GM19035 (cell line): Measurements from ENCODE around the gene IL4R.
"Not testable (repeated sequence)": the region's sequence is repeated elsewhere in the genome, so short reads cannot be mapped to it uniquely, and the experiment has no call there.

Experiments
- ATAC-seq: cut with Tn5 transposase; IDR thresholded peaks from one replicate; pipeline ENCODE4 v1.9.1; 2021; ENCODE audit not compliant: unreplicated experiment

IL4R gene

DNA sequence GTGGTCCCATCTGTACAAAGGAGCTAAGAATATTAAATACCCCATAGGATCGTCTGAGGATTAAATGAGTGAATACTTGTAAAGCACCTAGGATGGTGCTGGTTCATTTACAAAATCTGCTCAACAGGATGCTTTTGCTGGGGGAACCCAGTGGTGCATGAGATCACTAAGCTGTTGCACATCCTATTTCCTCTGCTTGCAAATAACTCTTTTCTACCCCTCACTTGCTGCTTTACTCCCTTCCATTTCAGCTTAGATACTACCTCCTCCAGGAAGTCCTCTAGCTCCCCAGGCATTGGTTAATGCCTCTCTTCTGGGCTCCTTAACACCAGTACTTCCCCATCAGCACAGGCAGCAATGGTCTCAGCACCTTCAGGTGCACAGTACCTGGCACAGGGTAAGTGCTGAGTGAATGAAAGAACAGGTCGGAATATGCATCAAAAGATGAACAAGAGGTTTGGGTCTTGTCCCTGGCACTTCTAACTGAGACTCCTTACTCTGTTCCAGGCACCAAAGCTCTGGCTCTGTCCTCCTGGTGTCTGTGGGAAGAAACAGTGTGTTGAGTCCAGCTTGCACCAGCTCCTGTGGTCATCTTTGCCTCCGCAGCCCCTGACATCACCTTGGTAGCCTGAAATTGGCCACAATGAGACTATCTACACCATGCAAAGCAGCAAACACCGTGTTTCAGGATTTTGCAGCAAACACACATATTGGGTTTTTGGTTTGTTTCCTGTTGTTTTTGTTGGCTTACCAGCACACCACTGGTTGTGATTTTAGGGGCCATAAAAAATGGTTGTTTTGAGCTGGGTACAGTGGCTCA is 64.1 kb downstream of the IL4R start:
- ATAC-seq, result no peak

DNA sequence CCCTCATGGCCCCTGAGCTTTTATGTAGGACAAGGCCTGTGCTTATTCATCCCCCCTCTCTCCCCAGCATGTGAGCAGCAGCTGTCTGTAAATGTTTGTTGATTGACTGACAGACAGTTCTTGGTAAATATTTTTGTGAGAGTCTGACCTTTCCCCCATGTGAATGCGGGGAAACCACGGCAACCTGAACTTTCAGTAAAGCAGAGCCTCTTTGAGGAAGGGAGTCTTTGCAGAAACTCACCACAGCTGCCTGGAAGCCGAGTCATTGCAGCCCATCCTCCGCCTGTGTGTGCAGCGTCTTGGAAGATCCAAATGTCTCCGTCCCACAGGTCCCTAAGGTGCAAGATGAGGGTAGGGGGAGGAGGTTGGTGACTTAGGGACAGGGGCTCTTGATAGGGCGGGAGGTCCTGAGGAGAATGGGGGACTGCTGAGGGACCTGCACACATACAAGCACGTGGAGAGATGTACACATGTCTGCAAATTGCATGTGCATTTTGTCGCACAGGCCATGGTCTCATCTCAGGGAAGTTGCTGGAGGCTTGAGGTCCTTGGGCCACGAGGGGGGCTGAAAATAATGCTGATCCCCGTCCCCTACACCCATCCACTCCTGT is 65.2 kb downstream of the IL4R start:
- no peak for ATAC-seq

DNA sequence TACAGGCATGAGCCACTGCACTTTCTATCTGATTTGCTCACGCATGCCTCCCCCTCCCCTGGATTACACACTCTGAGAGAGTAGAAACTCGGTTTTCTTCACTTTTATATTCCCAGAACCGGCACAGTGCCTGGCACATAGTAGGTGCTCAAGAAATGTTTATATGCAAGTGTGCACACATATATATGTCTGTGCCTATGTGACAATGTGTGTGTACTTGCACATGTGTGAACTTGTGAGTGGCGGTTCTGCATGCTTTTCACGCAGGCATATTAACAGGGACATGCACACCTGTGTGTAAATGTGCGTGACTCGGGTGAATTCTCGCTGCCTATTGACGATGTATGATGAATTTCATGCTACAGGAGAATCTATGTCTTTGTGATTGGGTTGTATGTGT is 66.1 kb downstream of the IL4R start:
- ATAC-seq, result no peak

DNA sequence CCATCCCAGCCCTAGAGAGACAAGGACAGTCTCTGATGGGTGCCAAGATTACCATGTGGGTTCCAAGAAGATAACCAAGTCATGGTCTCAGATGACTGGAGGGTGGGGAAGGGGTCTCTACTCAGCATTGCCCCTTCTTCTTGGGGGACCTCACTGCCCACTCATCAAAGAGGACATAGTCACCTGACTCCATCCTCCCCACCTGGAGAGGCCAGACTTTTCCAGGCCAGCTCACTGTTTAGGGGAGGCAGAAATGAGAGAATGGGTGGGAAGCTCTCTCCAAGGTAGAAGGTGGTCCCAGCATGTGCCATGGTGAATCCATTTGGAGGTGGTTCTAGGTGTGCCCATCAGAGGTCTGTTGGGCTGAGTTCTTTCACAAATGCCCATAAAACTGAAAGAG is 67.5 kb downstream of the IL4R start:
- ATAC-seq, result no peak

DNA sequence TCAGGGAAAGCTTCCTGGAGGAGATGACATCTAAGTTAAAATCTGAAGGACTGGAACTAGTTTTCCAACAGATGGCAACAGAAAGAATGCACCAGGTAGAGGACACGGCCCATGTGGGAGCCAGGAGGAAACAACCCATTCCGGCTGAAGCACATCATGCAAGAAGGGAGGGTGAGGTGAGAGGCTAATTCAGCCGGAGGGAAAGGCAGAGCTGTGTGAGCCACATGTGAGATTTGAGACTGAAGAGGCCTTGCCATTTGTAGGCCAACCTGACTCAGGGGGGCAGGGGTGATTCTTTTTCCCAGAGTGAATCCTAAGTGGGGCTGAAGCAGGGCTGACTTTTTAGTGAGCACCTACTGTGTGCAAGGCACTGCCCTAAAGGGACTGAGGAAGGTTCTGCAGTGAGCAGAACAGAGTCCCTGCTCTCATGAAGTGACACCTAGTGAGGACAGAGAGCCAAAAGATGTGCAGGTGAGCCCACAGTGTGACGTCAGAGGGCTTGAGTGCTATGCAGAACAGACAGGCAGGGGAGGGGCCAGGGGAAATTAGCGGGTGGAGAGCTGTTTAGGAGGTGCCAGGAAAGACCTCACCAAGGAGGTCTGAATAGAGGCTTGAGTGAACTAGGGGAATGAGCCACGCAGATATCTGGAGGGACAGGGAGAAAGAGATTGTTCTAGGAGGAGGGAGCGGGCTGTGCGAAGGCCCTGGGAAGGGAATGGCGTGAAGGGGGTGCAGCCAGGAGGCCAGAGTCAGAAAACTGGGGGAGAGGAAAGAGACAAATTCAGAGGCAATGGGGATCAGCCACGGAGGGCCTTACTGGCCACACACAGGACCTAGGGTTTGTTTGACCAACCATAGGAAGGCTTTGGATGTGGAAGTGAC is 68.4 kb downstream of the IL4R start:
- no peak for ATAC-seq

DNA sequence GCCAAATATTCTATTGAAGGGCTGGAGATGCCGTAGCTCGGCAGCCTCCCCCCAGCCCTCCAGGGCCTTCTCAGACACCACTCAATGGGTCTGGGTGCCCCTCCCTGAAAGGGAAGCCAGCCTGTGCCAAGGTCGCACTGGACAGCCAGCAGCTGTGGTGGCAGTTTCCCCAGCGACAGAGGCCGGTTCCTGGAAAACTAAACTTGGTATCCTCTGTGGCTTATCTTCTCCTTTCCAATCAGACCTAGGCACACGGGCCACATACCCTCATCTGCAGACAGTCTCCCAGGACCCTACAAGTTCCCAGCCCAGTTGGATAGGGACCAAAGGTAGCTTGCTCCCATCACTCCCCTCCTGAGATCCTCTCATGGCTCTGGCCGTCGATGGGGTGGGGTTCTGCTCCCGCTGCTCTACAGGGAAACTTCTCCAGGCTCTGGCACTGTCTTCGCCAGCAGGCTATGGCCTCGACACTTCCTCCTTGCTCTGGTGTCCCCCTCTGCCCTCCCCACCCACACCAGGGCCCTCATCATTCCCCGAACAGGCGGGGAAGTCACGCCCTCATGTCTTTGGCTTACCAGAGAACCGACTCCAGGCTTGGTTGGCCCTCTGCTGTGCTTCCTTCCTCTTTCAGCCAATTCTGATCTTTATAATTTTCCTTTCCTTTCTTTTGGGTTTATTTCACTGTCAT is 69.9 kb downstream of the IL4R start:
- no peak for ATAC-seq

DNA sequence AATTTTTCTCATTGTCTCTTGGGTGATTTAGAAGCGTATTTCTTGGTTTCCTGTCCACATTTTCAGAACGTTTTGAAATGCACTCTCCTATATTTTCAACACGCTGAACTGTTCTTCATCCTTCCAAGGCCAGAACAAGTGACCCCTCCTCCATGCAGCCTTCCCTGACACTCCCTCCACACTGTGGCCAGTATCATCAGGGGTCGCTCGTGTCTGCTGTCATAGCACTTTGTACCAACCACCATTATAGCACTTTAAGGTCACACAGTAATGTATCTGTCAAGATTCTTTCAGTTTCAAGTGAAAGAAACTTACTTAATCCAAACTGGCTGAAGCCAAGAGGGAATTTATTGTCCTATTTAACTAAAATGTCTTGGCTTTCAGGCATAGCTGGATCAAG is 70.7 kb downstream of the IL4R start:
- ATAC-seq, result no peak

DNA sequence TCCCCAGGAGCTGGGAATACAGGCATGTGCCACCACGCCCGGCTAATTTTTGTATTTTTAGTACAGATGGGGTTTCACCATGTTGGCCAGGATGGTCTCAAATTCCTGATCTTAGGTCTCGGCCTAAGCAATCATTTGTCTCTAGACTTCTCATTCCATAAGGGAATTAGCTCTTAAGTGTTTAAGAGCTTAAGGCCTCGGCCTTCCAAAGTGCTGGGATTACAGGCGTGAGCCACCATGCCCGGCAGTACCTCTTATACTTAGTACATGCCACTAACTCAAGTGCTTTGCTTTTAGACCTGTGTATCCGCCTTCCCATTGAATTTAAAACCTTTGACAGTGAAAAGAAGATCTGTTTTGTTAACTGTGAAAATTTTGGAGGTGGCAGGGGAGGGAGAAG is 71.6 kb downstream of the IL4R start:
- no peak for ATAC-seq

DNA sequence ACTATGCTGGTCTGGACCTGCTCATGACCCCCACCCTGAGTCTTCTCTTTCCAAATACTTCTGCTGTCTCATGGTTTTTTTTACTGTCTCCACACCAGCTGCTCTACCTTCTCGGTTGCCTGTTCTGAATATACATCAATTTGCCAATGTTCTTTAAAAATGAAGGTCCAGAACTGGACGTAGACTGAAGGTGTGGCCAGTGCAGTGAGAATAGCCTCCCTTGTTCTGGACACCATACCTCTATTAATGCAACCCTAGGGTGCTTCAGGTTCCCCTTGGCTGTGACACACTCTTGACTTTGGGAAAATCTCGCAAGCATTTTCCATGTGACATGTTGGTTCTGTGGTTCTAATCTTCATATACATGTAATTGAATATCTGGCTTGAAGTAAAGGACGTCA is 72.9 kb downstream of the IL4R start:
- no peak for ATAC-seq

DNA sequence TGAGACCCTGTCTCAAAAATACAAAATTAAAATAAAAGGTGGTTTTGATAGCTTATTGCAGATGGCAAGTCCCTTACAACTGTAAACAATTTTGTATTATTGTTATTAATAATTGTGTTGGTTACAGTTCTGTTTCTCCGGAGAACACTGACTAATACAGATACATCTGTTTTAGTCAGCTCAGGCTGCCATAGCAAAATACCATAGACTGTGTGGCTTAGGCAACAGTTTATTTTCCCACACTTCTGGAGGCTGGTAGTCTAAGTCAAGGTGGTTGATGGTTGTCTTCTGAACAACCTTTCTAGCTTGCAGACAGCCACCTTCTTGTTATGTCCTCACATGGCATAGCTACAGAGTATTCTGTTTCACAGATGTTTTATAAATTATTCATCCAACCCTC is 74.0 kb downstream of the IL4R start:
- ATAC-seq, result peak; percentile 85

DNA sequence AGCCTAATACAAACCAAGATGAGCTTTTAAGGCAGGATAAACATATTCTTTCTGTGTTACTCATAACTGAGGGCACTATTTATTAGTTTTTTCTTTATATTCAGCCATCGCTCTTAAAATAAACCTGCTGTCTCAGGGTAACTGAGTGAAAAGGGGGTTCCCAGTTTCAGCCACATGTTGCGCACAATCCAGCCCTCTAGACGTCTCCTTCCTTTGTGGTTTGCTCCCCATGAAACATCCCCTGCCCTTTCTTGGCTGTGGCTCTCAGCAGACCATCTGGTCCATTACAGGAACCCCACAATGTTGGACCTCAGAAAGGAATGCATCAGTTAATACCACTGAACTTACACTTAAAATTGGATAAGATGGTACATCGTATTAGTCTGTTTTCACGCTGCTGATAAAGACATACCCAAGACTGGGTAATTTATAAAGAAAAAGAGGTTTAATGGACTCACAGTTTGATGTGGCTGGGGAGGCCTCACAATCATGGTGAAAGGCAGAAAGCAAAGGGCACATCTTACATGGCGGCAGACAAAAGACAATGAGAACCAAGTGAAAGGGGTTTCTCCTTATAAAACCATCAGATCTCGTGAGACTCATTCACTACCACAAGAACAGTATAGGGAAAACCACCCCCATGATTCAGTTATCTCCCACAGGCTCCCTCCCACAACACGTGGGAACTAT is 75.6 kb downstream of the IL4R start:
- ATAC-seq, result no peak

DNA sequence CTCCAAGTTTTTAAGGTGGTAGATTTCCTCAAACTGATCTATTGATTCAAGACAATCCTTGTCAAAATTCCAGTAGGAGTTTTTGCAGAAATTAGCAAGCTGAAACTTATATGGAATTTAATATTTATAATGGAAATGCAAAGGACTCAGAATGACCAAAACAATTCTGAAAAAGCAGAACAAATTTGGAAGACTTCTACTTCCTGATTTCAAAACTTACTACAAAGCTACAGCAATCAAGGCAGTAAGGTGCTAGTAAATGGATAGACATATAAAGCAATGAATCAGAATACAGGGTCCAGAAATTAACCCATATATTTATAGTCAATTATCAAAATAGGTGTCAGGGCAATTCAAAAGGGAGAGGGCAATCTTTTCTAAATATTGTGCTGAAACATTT is 76.4 kb downstream of the IL4R start:
- no peak for ATAC-seq

DNA sequence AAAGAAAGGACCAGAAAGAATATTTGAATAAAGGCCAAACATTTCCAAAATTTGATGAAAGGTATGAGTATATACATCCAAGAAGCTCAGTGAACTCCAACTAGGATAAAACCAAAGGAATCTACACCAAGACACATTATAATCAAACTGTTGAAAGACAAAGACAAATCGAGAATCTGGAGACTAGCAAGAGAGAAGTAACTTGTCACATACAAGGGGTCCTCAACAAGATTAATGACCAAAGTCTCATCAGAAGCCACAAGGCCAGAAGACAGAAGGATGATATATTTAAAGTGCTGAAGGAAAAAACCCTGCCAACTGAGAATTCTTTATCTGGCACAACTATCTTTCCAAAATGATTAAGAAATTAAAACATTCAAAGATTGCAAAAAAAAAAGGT is 78.9 kb downstream of the IL4R start:
- ATAC-seq, result no peak

DNA sequence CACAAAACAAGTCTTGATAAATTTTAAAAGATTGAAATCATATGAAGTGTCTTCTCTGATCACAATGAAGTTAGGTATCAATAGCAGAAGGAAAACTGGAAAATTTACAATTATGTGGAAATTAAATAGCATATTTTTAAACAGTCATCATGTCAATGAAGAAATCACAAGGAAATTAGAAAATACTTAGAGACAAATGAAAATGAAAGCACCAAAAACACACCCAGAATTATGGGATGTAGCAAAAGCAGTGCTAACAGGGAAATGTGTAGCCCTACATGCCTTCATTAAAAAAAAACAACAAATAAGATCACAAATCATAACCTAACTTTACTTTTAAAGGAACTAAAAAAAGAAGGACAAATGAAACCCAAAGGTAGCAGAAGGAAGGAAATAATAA is 80.7 kb downstream of the IL4R start:
- no peak for ATAC-seq

DNA sequence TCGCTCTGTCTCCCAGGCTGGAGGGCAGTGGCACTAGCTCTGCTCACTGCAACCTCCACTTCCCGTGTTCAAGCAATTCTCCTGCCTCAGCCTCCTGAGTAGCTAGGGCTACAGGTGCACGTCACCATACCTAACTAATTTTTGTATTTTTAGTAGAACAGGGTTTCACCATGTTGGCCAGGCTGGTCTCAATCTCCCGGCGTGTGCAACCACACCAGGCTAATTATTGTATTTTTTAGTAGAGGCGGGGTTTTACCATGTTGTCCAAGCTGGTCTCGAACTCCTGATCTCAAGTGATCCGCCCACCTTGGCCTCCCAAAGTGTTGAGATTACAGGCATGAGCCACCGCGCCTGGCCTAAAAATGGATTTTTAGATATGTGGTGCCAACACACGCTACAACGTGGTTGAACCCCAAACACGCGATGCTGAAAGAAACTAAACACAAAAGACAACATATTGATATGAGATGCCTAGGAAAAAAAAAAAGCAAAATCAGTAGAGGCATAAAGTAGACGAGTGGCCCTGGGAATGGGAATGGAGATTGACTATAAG is 84.6 kb downstream of the IL4R start:
- not testable (repeated sequence) for ATAC-seq

DNA sequence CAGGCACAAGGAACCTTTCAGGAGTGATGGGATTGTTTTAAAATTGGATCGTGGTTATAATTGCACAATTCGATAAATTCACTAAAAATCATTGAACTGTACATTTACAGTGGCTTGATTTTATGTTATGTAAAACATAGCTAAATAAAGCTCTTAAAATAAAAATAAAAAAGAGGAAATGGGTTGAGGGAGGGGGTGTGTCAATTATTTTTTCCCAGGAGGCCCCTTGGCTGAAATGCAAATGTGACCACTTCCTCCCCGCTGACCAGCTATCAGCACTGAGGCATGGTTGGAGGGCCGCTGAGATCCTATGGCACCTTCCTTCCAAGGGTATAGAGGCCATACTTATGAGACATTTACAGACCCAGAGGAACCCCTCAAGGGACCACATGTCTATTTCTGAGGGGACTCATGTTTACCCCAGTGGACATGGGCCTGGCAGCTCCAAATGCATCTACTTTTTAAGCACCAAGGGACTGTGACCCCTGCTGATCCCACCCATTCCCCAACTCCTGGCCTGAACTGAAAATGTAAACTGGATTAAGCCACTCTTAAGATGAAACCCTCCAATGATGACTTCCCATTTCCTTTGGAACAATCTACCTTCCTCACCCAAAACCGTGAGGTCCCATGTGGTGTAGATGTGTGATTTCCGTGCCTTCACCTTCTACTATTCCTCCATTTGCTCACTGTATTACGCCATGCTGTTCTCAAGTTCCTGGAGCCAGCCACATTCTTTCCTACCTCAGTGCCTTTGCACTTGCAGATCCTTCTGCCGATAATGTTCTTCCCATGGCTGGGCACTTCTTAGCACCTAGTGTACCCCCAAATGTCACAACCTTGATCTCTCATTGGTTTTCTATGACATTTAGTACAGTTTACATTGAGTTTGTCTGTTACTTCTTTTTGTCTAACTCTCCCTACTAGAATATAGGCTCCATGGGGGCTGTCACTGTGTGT is 85.4 kb downstream of the IL4R start:
- peak; percentile 31 for ATAC-seq

DNA sequence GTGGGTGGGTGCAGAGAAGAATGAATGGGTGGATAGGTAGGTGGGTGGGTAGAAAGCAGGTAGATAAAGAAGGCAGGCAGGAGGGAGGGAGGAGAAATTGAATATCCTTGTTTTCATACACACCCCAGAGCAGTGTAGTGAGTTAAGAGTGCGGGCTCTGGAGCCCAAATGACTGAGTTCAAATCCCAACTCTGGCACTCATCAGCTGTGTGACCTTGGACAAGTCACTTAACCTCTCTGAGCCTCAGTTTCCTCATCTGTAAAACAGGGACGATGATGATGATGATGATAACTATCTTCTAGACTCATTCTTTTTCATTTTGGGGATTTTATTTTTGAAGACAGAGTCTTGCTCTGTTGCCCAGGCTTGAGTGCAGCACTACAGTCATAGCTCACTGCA is 86.2 kb downstream of the IL4R start:
- ATAC-seq, result no peak

DNA sequence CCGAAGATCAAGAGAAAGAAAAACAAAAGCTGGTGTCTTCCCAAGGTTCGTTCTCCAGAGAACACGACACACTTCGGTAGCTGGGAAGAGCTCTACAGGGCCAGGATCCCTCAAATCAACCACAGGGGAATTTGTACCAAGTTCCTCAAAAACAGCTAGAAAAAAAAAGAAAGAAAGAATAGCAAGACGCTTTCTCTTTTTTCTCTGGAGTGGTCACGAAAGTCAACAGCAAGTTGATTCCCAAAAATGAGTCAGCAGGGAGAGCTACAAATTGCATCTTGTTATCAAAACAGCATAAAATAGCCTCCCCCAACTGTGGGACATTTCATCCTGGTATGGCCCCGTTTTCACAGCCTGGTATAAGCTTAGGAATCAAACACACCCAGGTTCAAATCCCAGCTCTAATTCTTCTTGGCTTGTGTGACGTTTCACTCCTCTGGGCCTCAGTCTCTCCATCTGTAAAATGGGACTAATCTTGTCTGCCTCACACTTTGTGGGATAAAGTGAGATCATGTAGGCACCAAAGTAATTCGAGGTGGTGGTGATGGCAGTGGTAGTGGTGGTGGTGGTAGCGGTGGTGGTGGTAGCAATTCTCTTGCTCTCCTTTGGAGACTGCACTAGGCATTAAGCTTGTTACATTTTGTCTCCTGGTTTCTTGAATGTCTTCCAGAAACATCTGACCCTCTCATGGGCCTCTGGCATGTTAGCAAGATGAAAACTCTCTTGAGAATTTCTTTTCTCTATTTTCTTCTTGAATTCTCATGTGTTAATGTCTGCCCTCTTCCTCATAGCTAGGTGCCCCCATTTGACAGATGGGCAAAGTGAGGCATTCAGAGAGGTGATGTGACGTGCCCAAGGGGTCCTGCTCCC is 87.2 kb downstream of the IL4R start:
- no peak for ATAC-seq
